GM15510 (cell line): ENCODE measurements around the gene SIK2.
A peak's percentile ranks its signal among the peaks of the same experiment; 100 is the strongest.

Source experiments
- POLR2A ChIP-seq: IDR thresholded peaks from 3 replicates; pipeline ENCODE4 v1.6.1; 2011; ENCODE audit warnings: borderline replicate concordance; ENCODE audit not compliant: insufficient read length; ENCODE audit errors: extremely low read depth

Gene SIK2

GRCh38 chr11:111759778-111760407 lies 157.6 kb downstream of the SIK2 start:
- no peak for TF ChIP-seq POLR2A

GRCh38 chr11:111761036-111761435 lies 158.8 kb downstream of the SIK2 start:
- no peak for TF ChIP-seq POLR2A

- no peak for TF ChIP-seq POLR2A
Observed at GRCh38 chr11:111762526-111762925, 160.3 kb downstream of the SIK2 start.

GRCh38 chr11:111762981-111763643 lies 160.9 kb downstream of the SIK2 start:
- TF ChIP-seq POLR2A = no peak

GRCh38 chr11:111764621-111765020 lies 162.4 kb downstream of the SIK2 start:
- TF ChIP-seq POLR2A = no peak

GRCh38 chr11:111765320-111765983 lies 163.2 kb downstream of the SIK2 start:
- no peak for TF ChIP-seq POLR2A

GRCh38 chr11:111765984-111766833 lies 164.0 kb downstream of the SIK2 start, which contains the start of gene PPP2R1B:
TSS of gene PPP2R1B (minus strand) at chr11:111766389. CDS start at chr11:111766361, 28 bp downstream.
- TF ChIP-seq POLR2A = peak; percentile 63

- no peak for TF ChIP-seq POLR2A
Observed at GRCh38 chr11:111766834-111767142, 164.5 kb downstream of the SIK2 start.

- no peak for TF ChIP-seq POLR2A
Observed at GRCh38 chr11:111770581-111771134, 168.4 kb downstream of the SIK2 start.

- no peak for TF ChIP-seq POLR2A
Observed at GRCh38 chr11:111772535-111772934, 170.3 kb downstream of the SIK2 start.

- no peak for TF ChIP-seq POLR2A
Observed at GRCh38 chr11:111774955-111775710, 172.9 kb downstream of the SIK2 start.

GRCh38 chr11:111776398-111777093 lies 174.3 kb downstream of the SIK2 start:
- no peak for TF ChIP-seq POLR2A
